GM08714 (cell line): ENCODE data around the gene BTBD7.

ENCODE experiments used
- H3K4me3 ChIP-seq: fragments of 200-500 bp; sonication (Bioruptor generic); 2 replicates; pipeline ENCODE4 v1.5.1; 2014; ENCODE audit warnings: mild to moderate bottlenecking, low read length, inconsistent platforms
- ZNF274 ChIP-seq: IDR thresholded peaks from 2 replicates; pipeline ENCODE4 v1.6.1; 2012; ENCODE audit warnings: mild to moderate bottlenecking, low read depth, low read length

The BTBD7 gene

DNA sequence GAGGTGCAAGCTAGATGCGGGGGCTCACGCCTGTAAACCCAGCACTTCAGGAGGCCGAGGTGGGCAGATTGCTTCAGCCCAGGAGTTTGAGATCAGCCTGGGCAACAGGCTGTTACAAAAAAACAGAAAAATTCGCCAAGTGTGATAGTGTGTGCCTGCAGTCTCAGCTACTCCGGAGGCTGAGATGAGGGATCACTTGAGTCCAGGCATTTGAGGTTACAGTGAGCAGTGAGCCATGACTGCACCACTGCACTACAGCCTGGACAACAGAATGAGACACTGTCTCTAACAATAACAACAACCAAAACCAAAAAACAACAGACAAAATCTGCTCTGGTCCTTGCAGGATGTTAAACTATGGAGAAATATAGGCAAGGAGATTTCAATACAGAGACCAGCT lies 13.9 kb downstream of the BTBD7 start:
- no peak overlapping the region for H3K4me3 ChIP-seq
- TF ChIP-seq ZNF274, result no peak

DNA sequence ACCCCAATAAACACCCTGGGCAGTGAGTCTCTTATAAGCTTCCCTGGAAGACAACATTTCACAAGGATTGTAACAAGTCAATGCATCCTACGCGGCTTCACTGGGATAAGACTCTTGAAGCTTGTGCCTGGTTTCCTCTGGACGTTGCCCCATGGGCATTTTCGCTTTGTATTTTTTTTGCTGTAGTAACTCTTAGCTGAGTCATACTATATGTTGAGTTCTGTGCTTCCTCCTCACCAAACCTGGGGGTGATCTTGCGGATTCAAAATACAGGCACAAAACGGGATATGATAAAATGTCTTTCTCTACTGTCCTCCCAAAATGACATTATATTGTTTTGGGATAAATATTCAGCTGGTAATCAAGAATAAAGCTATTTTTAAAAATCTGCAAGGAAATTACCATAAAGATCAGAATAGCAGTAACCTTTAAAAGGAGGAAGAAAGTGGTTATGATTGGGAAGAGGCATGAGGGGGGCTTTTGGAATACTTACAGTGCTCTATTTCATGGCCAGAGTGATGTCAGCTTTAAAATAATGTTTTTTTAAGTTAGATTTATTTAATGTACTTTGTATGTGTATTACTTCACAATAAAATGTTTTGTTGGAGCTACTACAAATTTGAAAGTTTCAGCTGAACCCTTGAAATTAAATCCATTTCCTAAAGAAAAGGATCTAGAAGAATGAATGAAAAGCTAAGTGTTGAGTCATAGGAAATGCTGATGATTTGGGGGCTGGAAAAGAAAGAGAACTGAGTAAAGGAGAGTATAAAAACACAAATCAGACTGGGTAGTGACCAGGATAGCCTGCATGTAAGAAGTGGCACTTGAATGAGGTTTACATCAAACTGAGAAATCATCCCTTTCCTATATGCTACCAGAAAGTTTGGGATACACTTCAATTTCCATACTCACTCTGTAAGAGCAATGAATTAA lies 14.7 kb downstream of the BTBD7 start:
- no peak for TF ChIP-seq ZNF274
- H3K4me3 ChIP-seq, result no peak overlapping the region

DNA sequence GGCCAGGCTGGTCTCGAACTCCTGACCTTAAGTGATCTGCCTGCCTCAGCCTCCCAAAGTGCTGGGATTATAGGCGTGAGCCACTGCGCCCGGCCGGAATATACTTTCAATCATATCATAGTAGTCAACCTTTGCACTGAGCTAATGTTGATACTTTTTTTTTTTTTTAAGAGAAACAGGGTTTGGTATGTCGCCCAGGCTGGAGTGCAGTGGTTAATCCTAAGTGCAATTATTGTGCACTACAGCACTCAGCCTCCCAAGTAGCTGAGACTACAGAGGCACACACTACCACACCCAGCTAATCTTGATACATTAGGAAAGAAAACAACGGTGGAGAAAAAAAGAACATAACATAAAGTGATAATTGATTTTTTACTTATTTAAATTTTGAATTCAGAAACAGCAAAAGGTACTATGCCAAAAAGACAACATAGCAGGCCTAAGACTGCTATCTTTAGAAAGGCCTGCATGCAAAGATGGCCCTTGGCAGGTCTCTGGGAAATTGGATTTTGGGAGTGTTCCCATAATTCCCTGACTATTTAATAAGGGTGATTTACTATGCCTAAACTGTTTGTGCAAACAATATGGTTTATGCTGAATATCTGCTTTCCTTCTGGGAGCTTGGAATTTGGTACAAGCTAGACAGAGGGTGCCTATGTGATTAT lies 15.5 kb downstream of the BTBD7 start:
- no peak overlapping the region for H3K4me3 ChIP-seq
- TF ChIP-seq ZNF274, result no peak

DNA sequence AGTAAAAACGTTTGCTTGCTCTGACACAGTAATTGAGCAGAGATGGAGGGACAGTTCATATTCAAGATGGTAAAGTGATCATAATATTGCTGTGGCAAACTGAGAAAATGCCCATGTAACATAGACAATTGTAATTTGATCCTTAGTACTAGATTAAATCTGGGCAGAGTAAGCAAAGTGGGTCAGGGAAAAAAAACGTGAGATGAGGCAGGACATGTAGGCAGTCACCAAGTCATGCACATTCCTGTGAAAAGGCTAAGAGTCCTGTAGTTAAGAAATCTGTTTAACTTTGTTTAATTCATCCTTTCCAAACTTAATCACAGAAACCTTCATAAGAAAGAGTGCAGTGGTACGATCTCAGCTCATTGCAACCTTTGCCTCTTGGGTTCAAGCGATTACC lies 16.1 kb downstream of the BTBD7 start:
- H3K4me3 ChIP-seq, result no peak overlapping the region
- no peak for TF ChIP-seq ZNF274

DNA sequence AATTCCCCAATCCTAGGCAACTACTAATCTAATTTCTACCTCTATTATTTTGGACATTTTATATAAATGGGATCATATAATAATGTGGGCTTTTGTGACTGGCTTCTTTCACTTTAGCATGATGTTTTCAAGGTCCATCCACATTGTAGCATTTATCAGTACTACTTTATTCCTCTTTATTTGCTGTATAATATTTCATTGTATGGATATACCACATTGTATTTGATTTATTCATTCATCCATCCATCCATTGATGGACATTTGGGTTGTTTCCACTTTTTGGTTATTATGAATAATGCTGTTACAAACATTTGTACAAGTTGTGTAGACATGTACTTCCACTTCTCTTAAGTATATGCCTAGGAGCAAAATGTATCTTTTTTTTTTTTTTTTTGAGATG lies 17.3 kb downstream of the BTBD7 start:
- TF ChIP-seq ZNF274, result no peak

DNA sequence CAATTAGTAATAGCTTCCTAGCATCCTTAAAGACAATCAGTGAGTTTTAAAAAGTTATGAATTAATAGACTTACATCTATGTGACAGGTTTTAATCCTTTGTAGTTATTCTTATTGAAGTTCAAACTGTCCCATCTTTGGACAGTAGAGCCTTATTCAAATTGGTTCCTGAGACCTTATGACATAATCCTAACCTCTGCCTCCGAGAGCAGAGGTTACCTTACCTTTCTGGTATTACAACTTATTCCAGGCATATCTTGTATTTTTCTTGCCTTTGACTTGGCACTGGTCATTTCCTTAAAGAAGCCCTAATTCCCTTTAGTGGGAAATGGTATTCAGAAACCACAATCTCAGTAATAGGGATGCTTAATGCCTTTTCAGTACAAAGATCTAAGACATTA lies 21.8 kb downstream of the BTBD7 start:
- no peak for TF ChIP-seq ZNF274
- no peak overlapping the region for H3K4me3 ChIP-seq

More for the DNA sequence above, 17.3 kb downstream of the BTBD7 start:
- no peak overlapping the region for H3K4me3 ChIP-seq

DNA sequence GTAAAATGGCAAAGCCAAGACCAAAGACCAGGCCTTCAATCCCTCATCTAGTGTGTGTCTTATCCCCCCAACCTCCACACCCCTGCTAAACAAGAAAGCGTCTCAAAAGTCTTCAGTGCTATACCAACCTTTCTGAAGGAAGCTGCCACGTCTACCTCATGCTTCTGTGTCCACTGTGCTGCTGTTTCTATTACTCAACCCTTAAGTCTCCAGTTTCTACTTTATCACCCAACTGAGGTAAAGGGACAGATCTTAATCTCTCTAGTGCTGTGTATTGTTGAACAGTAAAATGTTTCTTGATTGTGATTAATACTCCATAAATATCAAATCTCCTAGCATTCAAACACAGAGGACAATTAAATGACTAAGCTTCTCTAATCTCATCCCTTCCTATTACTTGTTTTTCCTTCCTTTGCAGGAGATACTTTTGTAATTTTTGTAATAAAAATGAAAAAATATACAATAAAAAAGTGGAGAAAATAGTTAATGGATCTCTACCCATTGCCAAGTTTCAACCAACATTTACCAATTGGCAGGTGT lies 23.3 kb downstream of the BTBD7 start:
- H3K4me3 ChIP-seq, result no peak overlapping the region
- TF ChIP-seq ZNF274, result no peak

DNA sequence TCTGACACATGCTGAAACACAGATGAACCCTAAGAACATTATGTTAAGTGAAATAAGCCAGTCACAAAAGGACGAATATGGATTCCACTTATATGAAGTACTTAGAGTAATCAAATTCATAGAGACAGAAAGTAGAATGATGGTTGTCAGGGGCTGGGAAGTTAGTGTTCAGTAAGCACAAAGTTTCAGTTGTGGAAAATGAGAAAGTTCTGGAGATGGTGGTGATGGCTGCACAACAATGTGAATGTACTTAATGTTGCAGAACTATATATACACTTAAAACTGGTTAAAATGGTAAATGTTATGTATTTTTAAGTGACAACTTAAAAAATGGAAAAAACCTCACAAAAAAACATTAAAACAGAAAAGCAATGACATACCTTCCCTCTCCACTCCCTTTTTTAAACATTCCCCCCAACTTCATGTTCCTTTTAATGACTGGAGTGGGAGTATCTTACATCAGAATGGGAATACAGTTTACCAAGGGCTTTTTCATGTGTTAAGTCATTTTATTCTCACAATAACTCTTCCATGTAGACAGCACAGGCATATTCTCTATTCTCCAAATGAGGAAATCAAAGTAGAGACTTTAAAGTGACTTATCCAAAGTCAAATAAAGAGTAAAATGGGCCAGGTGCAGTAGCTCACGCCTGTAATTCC lies 24.0 kb downstream of the BTBD7 start:
- no peak for TF ChIP-seq ZNF274
- no peak overlapping the region for H3K4me3 ChIP-seq

DNA sequence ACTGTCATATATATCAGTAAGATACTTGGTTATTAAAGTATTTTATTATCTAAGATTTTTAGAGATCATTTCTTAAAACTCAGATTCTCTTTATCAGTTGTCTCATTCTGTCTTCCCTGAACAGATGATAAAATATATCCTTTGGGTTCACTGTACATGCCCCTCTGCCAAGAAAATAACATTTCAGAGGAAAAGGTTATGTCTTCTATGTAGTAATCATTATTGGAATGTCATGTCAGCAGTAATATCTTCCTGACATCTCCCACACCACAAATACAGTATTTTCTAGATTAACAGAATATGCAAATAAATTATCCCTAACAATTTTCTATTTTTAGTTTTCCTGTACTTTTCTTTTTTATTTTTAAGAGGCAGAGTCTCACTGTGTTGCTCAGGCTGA lies 26.0 kb downstream of the BTBD7 start:
- no peak for TF ChIP-seq ZNF274
- no peak overlapping the region for H3K4me3 ChIP-seq

DNA sequence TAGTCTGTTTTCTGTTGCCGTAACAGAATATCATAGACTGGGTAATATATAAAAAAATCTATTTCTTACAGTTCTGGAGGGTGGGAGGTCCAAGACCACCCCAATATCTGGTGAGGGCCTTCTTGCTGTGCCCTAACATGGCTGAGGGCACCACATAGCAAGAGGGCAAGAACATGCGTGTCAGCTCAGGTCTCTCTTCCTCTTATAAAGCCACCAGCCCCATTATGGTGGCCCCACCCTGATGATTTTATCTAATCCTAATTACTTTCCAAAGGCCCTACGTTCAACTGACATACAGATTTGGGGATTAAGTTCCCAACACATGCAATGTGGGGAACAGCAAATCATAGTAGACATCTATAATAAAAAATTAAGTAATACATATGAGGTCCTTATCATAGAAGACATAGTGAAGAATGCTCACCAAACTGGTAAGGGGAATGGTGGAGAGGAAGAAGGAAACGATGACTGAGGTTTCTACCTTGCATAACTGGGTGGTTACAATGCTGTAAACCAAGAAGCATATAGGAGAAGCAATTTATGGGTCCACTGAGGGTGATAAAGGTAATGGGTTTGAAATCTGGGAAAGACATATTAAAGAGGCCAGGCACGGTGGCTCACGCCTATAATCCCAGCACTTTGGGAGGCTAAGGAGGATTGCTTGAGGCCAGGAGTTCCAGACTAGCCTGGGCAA lies 27.0 kb downstream of the BTBD7 start:
- TF ChIP-seq ZNF274, result no peak
- H3K4me3 ChIP-seq, result no peak overlapping the region

DNA sequence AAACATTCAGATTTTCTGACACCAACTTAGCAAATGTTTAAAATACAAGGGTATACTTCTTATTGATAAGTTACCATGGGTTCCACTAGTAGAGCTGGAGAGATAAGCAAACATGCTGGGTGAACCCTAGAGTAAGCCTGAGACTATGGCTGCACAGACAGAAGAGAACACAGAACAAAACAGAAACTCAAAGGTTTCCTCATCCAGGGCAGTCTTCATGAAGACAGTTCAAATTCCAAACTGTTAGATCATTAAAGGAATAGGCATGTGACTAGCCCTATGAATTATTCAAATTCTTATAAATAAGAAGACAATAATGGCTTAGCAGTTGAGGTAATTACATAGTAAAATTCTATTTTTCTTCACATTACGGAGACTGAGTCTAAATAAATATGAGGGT lies 28.1 kb downstream of the BTBD7 start:
- TF ChIP-seq ZNF274, result no peak
- no peak overlapping the region for H3K4me3 ChIP-seq

DNA sequence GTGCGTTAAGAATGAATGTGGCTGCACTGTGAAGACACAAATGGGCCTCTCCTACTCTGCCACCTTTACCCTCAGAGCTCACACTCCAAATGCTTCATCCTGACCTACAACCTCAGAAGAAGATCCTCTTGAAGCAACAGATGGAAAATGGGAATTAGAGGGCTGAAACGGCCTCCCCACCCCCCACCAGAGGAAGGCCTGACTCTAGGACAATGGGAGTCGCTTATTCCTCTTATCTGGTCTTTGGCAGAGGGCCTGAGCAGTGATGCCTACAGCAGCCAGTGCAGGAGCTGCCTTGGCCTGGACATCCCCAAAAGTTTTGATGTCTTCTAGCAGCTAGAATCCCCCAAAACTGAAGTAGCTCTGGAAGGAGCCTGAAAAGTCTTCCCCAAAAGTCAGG lies 29.2 kb downstream of the BTBD7 start:
- no peak for TF ChIP-seq ZNF274
- no peak overlapping the region for H3K4me3 ChIP-seq

DNA sequence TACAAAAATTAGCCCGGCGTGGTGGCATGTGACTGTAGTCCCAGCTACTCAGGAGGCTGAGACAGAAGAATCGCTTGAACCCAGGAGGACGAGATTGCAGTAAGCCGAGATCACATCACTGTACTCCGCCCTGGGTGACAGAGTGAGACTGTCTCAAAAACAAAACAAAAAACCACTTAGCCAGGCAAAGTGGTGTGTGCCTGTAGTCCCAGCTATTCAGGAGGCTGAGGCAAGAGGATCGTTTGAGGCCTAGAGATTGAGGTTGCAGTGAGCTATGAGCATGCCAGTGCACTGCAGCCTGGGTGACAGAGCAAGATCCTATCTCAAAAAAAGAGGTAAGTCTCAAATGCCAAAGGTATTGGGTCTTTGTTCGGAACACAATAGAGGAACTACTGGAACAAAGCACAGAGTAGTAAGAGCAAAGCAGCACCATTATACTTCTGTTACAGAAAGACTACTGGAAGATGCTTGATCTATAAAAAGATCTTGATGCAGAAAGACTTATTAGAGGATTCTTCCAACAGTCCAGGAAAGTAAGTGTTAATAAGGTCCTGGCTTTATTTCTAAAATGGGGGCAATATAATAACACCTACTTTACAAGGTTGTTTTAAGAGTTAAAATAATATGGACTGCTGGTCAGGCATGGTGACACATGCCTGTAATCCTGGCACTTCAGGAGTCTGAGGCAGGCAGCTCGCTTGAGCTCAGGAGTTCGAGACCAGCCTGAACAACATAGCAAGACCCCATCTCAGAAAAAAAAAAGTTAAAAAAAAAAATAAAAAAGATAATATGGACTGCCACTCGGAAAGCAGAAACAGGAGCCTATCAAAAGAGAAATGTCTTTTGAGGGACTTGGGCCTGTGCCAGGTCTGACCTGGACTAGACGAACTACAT lies 29.9 kb downstream of the BTBD7 start:
- TF ChIP-seq ZNF274, result no peak
- H3K4me3 ChIP-seq, result no peak overlapping the region
